ENCODE data around the gene RNASE4. TPM values are rescaled to one million over a fixed set of nuclear protein-coding genes. Genes with fewer than 3 reads are reported as not detected.

Gene RNASE4
- total RNA-seq, 2 experiments from 2014 or later: 0.11 to 0.38 TPM

GRCh38 chr14:20750194-20750593, 65.8 kb downstream of the RNASE4 start:
- no peaks in the 10 kb centered on the region for H3K36me3 ChIP-seq (ENCODE audit: insufficient read depth, low read length)
- no peak overlapping the region for H3K4me3 Mint-ChIP-seq
- intact Hi-C loops (cut with DNase I, micrococcal nuclease): no loop called here
- peaks cover 18% of the 10 kb centered on the region for H3K27me3 Mint-ChIP-seq
- no peak overlapping the region for H3K4me3 ChIP-seq (ENCODE audit: low read length)
- no peak overlapping the region for H3K27ac ChIP-seq (ENCODE audit: low read depth in 1 of 2, low read length in 2 of 2)
- H3K27me3 ChIP-seq (ENCODE audit: control insufficient read depth in 1 of 2, insufficient read depth in 2 of 2, low read length in 2 of 2): peaks cover 0 to 5% of the 10 kb centered on the region in 2 experiments
- CTCF ChIA-PET: no interaction called here
- H3K27ac Mint-ChIP-seq: no peak overlapping the region
- peaks cover 8% of the 10 kb centered on the region for H3K9me3 Mint-ChIP-seq
- POLR2A ChIA-PET: no interaction called here
- H3K9me3 ChIP-seq (ENCODE audit: control insufficient read depth in 1 of 2, insufficient read depth in 1 of 2, low read length in 2 of 2): peaks cover 14 to 20% of the 10 kb centered on the region in 2 experiments
- no peaks in the 10 kb centered on the region for H3K4me1 ChIP-seq (ENCODE audit: insufficient read depth, low read length)
- DNase-seq: no peak
- H3K36me3 Mint-ChIP-seq (ENCODE audit: low read depth): no peaks in the 10 kb centered on the region
- no peak for ATAC-seq (ENCODE audit: poor library complexity)
- TF ChIP-seq CTCF (IDR thresholded peaks at IDR 0.05): no peak
- no peaks in the 10 kb centered on the region for H3K4me1 Mint-ChIP-seq (ENCODE audit: low read depth)

Other genes with a start within 250 kb of the RNASE4 start
- gene KLHL33, start 248.4 kb upstream of the RNASE4 start, total RNA-seq: under 1 TPM; 0.19 to 0.31 TPM
- gene OSGEP, start 229.7 kb upstream of the RNASE4 start, total RNA-seq: 10 to 100 TPM; 49.2 to 52.9 TPM
- gene APEX1, start 229.3 kb upstream of the RNASE4 start, total RNA-seq: 100 to 1,000 TPM; 125 to 127 TPM
- 100 to 1,000 TPM in 1 of 2 experiments, 10 to 100 TPM in 1; 83.9 to 107 TPM for gene PIP4P1, start 223.1 kb upstream of the RNASE4 start, total RNA-seq
- 10 to 100 TPM; 73.6 to 77.2 TPM for gene PNP, start 215.2 kb upstream of the RNASE4 start, total RNA-seq
- not detected for gene RNASE10, start 179.0 kb upstream of the RNASE4 start, total RNA-seq
- not detected for gene RNASE9, start 123.5 kb upstream of the RNASE4 start, total RNA-seq
- gene RNASE11, start 96.6 kb upstream of the RNASE4 start, total RNA-seq: not detected
- not detected for gene RNASE12, start 93.2 kb upstream of the RNASE4 start, total RNA-seq
- gene OR6S1, start 42.9 kb upstream of the RNASE4 start, total RNA-seq: not detected
- under 1 TPM; 0.27 to 0.92 TPM for gene ANG, start 4.2 kb downstream of the RNASE4 start, total RNA-seq
- gene EDDM3A, start 61.3 kb downstream of the RNASE4 start, total RNA-seq: not detected
- not detected for gene EDDM3B, start 83.8 kb downstream of the RNASE4 start, total RNA-seq
- 1 to 10 TPM in 1 of 2 experiments, under 1 TPM in 1; 0.66 to 1.5 TPM for gene RNASE6, start 96.7 kb downstream of the RNASE4 start, total RNA-seq
- gene RNASE1, start 118.3 kb downstream of the RNASE4 start, total RNA-seq: not detected
- not detected for gene RNASE3, start 206.8 kb downstream of the RNASE4 start, total RNA-seq

Measured in CD4-positive, alpha-beta T cell (primary cell).